H1 (cell line): ENCODE measurements around the gene KANSL2. TPM values are rescaled to one million over a fixed set of nuclear protein-coding genes. Genes with fewer than 3 reads are reported as not detected.

Experiments used
- CTCF ChIA-PET: fragments of 300-600 bp; sonication (Branson Sonifier 250); formaldehyde crosslinking; loops from one replicate; lab custom pipeline; 2021; ENCODE audit not compliant: partially characterized antibody; lab: Charles Lee
- POLR2A ChIA-PET: fragments of 300-600 bp; sonication (Branson Sonifier 250); formaldehyde crosslinking; loops from one replicate; lab custom pipeline; 2021; ENCODE audit warnings: inconsistent platforms; ENCODE audit not compliant: partially characterized antibody; lab: Charles Lee
- DNase-seq, 2 experiments: peaks; one replicate each; pipeline versions ENCODE4 v3.0.0 to v3.0.0-alpha.2; 2010 to 2022; ENCODE audit warnings: low spot score in 2 of 2, low read depth in 1 of 2, mixed read lengths in 1 of 2
- FAIRE-seq: peaks from 2 replicates; lab custom pipeline; 2011; peaks lifted over from hg19 to GRCh38; lab: Jason Lieb, UNC
- H2AFZ ChIP-seq: 2 replicates; pipeline ENCODE4 v1.8.1; 2012; ENCODE audit warnings: low read length, inconsistent platforms
- H2AK5ac ChIP-seq: 2 replicates; pipeline ENCODE4 v1.6.1; 2013; ENCODE audit warnings: low read depth, low read length
- H2BK120ac ChIP-seq: replicated peaks from 2 replicates; pipeline ENCODE3; 2013; ENCODE audit warnings: low read depth, low read length, inconsistent platforms
- H2BK12ac ChIP-seq: 2 replicates; pipeline ENCODE4 v1.6.1; 2013; ENCODE audit warnings: low read depth, low read length
- H2BK15ac ChIP-seq: 2 replicates; pipeline ENCODE4 v1.6.1; 2013; ENCODE audit warnings: low read length
- H2BK20ac ChIP-seq: 2 replicates; pipeline ENCODE4 v1.6.1; 2013; ENCODE audit warnings: low read length
- H2BK5ac ChIP-seq: 2 replicates; pipeline ENCODE4 v1.6.1; 2013; ENCODE audit warnings: low read depth, low read length
- H3K14ac ChIP-seq: 2 replicates; pipeline ENCODE4 v1.6.1; 2013; ENCODE audit warnings: inconsistent platforms; ENCODE audit not compliant: insufficient read length
- H3K18ac ChIP-seq: 2 replicates; pipeline ENCODE4 v1.6.1; 2013; ENCODE audit warnings: low read length; ENCODE audit errors: extremely low read depth
- H3K23ac ChIP-seq: 2 replicates; pipeline ENCODE4 v1.6.1; 2013; ENCODE audit warnings: inconsistent platforms; ENCODE audit not compliant: insufficient read length
- H3K23me2 ChIP-seq: 2 replicates; pipeline ENCODE4 v1.6.1; 2013; ENCODE audit warnings: low read depth, low read length
- H3K27ac ChIP-seq: 2 replicates; pipeline ENCODE4 v1.6.1; 2011; ENCODE audit warnings: low read depth, low read length, inconsistent platforms
- H3K27me3 ChIP-seq, 4 experiments: replicated peaks in 1 of 4; 1 replicate in 1 of 4; 2 replicates in 3 of 4; pipeline versions ENCODE4 v1.6.1 to v1.8.1; 2011 to 2013; ENCODE audit warnings: low read length in 3 of 4, mild to moderate bottlenecking in 3 of 4, inconsistent platforms in 2 of 4, mixed read lengths in 2 of 4, moderate library complexity in 1 of 4; ENCODE audit not compliant: control insufficient read depth in 3 of 4, insufficient read depth in 3 of 4; ENCODE audit errors: extremely low read depth in 1 of 4
- H3K36me3 ChIP-seq, 4 experiments: 2 replicates each; pipeline versions ENCODE4 v1.6.1 to v1.8.1; 2011 to 2013; ENCODE audit warnings: mild to moderate bottlenecking in 4 of 4, low read length in 3 of 4, moderate library complexity in 2 of 4, control low read depth in 1 of 4, inconsistent platforms in 1 of 4; ENCODE audit not compliant: insufficient read depth in 4 of 4, control insufficient read depth in 2 of 4
- H3K4ac ChIP-seq: replicated peaks from 2 replicates; pipeline ENCODE3; 2013; ENCODE audit warnings: low read length, low read depth, mixed read lengths, inconsistent platforms; ENCODE audit not compliant: insufficient read length
- H3K4me1 ChIP-seq, 4 experiments: replicated peaks in 1 of 4; 1 replicate in 1 of 4; 2 replicates in 3 of 4; pipeline versions ENCODE4 v1.6.1 to v1.8.1; 2011 to 2013; ENCODE audit warnings: low read length in 3 of 4, inconsistent platforms in 2 of 4, mixed read lengths in 1 of 4; ENCODE audit not compliant: insufficient read depth in 4 of 4, control insufficient read depth in 3 of 4
- H3K4me2 ChIP-seq, 2 experiments: 2 replicates each; pipeline versions ENCODE4 v1.6.1 to v1.8.1; 2011 to 2013; ENCODE audit warnings: low read depth in 2 of 2, low read length in 2 of 2, control low read depth in 1 of 2, inconsistent platforms in 1 of 2, mild to moderate bottlenecking in 1 of 2; ENCODE audit not compliant: insufficient read depth in 1 of 2
- H3K4me3 ChIP-seq, 4 experiments: fragments of 200-600, 300-600 bp in 1 of 4; sonication (generic), shearing (Covaris generic), sonication (Bioruptor Twin) in 1 of 4; 2 replicates each; pipeline versions ENCODE4 v1.5.1 to v1.8.1; 2011 to 2016; ENCODE audit warnings: low read length in 4 of 4, low read depth in 3 of 4, control low read depth in 2 of 4, inconsistent platforms in 2 of 4, mild to moderate bottlenecking in 2 of 4, mixed read lengths in 1 of 4, moderate library complexity in 1 of 4; ENCODE audit not compliant: insufficient read depth in 2 of 4; ENCODE audit errors: extremely low read depth in 1 of 4
- H3K56ac ChIP-seq: replicated peaks from 2 replicates; pipeline ENCODE3; 2013; ENCODE audit warnings: low read depth, mild to moderate bottlenecking, mixed read lengths, low read length, inconsistent platforms; ENCODE audit not compliant: insufficient read length
- H3K79me1 ChIP-seq: 2 replicates; pipeline ENCODE4 v1.6.1; 2013; ENCODE audit warnings: low read depth, low read length, control low read depth
- H3K79me2 ChIP-seq, 2 experiments: 2 replicates each; pipeline versions ENCODE4 v1.6.1 to v1.8.1; 2012 to 2013; ENCODE audit warnings: low read length in 2 of 2, mild to moderate bottlenecking in 2 of 2, inconsistent platforms in 1 of 2; ENCODE audit not compliant: insufficient read depth in 2 of 2, control insufficient read depth in 1 of 2
- H3K9ac ChIP-seq, 4 experiments: replicated peaks in 1 of 4; 1 replicate in 1 of 4; 2 replicates in 3 of 4; pipeline versions ENCODE4 v1.6.1 to v1.8.1; 2011 to 2013; ENCODE audit warnings: low read depth in 3 of 4, low read length in 3 of 4, control low read depth in 2 of 4, mild to moderate bottlenecking in 2 of 4, moderate library complexity in 2 of 4, inconsistent platforms in 1 of 4; ENCODE audit errors: extremely low read depth in 1 of 4
- H3K9me3 ChIP-seq, 2 experiments: 2 replicates each; pipeline versions ENCODE4 v1.6.1 to v1.8.1; 2012 to 2013; ENCODE audit warnings: mild to moderate bottlenecking in 2 of 2, moderate library complexity in 2 of 2, control low read depth in 1 of 2, inconsistent platforms in 1 of 2, low read depth in 1 of 2, low read length in 1 of 2, mixed read lengths in 1 of 2; ENCODE audit not compliant: insufficient read depth in 2 of 2
- H4K20me1 ChIP-seq, 2 experiments: replicated peaks in 1 of 2; 2 replicates each; pipeline versions ENCODE3 to v1.8.1; 2011 to 2013; ENCODE audit warnings: inconsistent platforms in 2 of 2, low read length in 2 of 2, mild to moderate bottlenecking in 1 of 2; ENCODE audit not compliant: insufficient read depth in 2 of 2, control insufficient read depth in 1 of 2
- H4K5ac ChIP-seq: 2 replicates; pipeline ENCODE4 v1.6.1; 2013; ENCODE audit warnings: low read length, low read depth, mixed read lengths, inconsistent platforms; ENCODE audit not compliant: insufficient read length
- H4K8ac ChIP-seq: 2 replicates; pipeline ENCODE4 v1.8.0; 2013; ENCODE audit warnings: mild to moderate bottlenecking, moderate library complexity, low read length, inconsistent platforms; ENCODE audit not compliant: insufficient read depth; ENCODE audit errors: extremely low read depth
- H4K91ac ChIP-seq: replicated peaks from 2 replicates; pipeline ENCODE3; 2013; ENCODE audit warnings: low read length, mixed read lengths, inconsistent platforms; ENCODE audit not compliant: insufficient read length
- CHD2 ChIP-seq: IDR thresholded peaks from 2 replicates; pipeline ENCODE4 v1.6.1; 2012; ENCODE audit warnings: low read length, improper control_type of control experiment
- HDAC6 ChIP-seq: IDR thresholded peaks from one replicate; pipeline ENCODE4 v1.7.1; 2012; ENCODE audit warnings: low read depth, mild to moderate bottlenecking, inconsistent platforms, low read length, moderate library complexity
- MAX ChIP-seq: IDR thresholded peaks from 2 replicates; pipeline ENCODE4 v1.6.1; 2012; ENCODE audit warnings: inconsistent platforms
- TAF1 ChIP-seq: IDR thresholded peaks from 2 replicates; pipeline ENCODE4 v1.6.1; 2011; ENCODE audit warnings: mild to moderate bottlenecking, low read depth, low read length
- TAF7 ChIP-seq: optimal IDR thresholded peaks from 2 replicates; pipeline ENCODE3; 2011; ENCODE audit warnings: low read depth, mild to moderate bottlenecking, inconsistent platforms, low read length, moderate library complexity, borderline replicate concordance
- WGBS, 2 experiments: shearing (Covaris generic) in 1 of 2; methylation state at CpG; one replicate each; pipeline versions ENCODE4 v1.1.6 to v1.1.7; 2013 to 2015; ENCODE audit warnings: low lambda C conversion rate in 2 of 2, mixed read lengths in 2 of 2, inconsistent platforms in 1 of 2, low coverage in 1 of 2, missing lambda C conversion rate in 1 of 2; ENCODE audit not compliant: insufficient replicate concordance in 2 of 2, insufficient coverage in 1 of 2, insufficient read length in 1 of 2; ENCODE audit errors: extremely low coverage in 1 of 2, missing lambda C conversion rate in 1 of 2; 5-methylcytosine and 5-hydroxymethylcytosine counted together
- polyA plus RNA-seq, 7 experiments: library from polyadenylated mRNA; depleted of rRNA in 3 of 7; stranded (reverse) in 5 of 7; unstranded in 2 of 7; fragments of >200 nt in 5 of 7; fragments of 200-250 nt in 2 of 7; gene quantifications; 1 replicate in 5 of 7; 2 replicates in 1 of 7; 4 replicates in 1 of 7; pipeline versions ENCODE4 v1.2.1 to v1.2.3, GENCODE V29; 2011 to 2013; ENCODE audit warnings: missing spikeins in 2 of 7, mixed read lengths in 2 of 7
- total RNA-seq: library from RNA; stranded (reverse); fragmentation: NEBNext Ultra II Directional; extraction: Animal tissue kit (Norgen Biotek cat#: 25700); gene quantifications from 2 replicates; pipeline ENCODE4 v1.2.1, GENCODE V29; 2021

Gene KANSL2
- total and polyA plus RNA-seq, 2 of the 8 experiments (the other 6 are each of a cell fraction or from before 2014, with no cell fraction given), result 48.4 to 50.7 TPM

GRCh38 chr12:48613321-48613720 is 68.7 kb downstream of the KANSL2 start:
- Histone ChIP-seq H3K9ac (no peak overlapping the region), H2BK5ac (no peak overlapping the region), H2BK20ac (no peak overlapping the region), H2BK15ac (no peak overlapping the region), H4K8ac (no peak overlapping the region), H3K27ac (no peak overlapping the region), H2BK120ac (no peak overlapping the region), H3K18ac (no peak overlapping the region), H3K23ac (no peak overlapping the region), H3K36me3 (no peaks in the 10 kb centered on the region), H4K91ac (no peak overlapping the region), H2AFZ (no peak overlapping the region), H3K23me2 (no peaks in the 10 kb centered on the region), H2BK12ac (no peak overlapping the region), H3K9me3 (peaks cover 3 to 7% of the 10 kb centered on the region in 2 experiments; a peak in 2 of 4 replicates), H4K20me1 (no peaks in the 10 kb centered on the region), H4K5ac (no peak overlapping the region), H3K4me1 (no peaks in the 10 kb centered on the region), H3K4me3 (no peak overlapping the region), H3K4me2 (no peak overlapping the region), H3K27me3 (no peaks in the 10 kb centered on the region), H2AK5ac (no peak overlapping the region), H3K14ac (no peak overlapping the region), H3K79me1 (no peaks in the 10 kb centered on the region), H3K56ac (no peak overlapping the region), H3K79me2 (no peaks in the 10 kb centered on the region), H3K4ac (no peak overlapping the region)
- FAIRE-seq (no peak), DNase-seq (no peak)
- WGBS, 2 experiments, result 88% methylated on average over 1 of the region's 1 CpG; no CpG with 5 or more reads in 1 of the 2 experiments
- POLR2A ChIA-PET, result no interaction called here
- CTCF ChIA-PET, result interaction anchor here (0.7 to 13.0 kb wide), 2 partner anchors 59 to 72 kb away, joined by 3 to 388 read pairs; no protein-coding TSS in a partner anchor
- TF ChIP-seq TAF7, result no peak
- no peak for TF ChIP-seq CHD2
- TF ChIP-seq MAX, result no peak
- TF ChIP-seq TAF1, result no peak
- TF ChIP-seq HDAC6, result no peak
